LNCaP clone FGC (cell line): ENCODE results near the gene ITCH.

Experiments used
- DNase-seq: peaks from one replicate; pipeline ENCODE4 v3.0.0-alpha.2; 2011; ENCODE audit warnings: low read depth
- H3K4me3 ChIP-seq: 2 replicates; pipeline ENCODE4 v1.5.1; 2011; ENCODE audit warnings: mild to moderate bottlenecking, low read depth, low read length, control low read depth
- TF ChIP-seq, protein P1 (sequence below): IDR thresholded peaks from 2 replicates; pipeline ENCODE4 v1.5.1; 2012; ENCODE audit warnings: mild to moderate bottlenecking; ENCODE audit not compliant: control insufficient read depth, insufficient read depth; ENCODE audit errors: extremely low read depth

The ITCH gene

DNA sequence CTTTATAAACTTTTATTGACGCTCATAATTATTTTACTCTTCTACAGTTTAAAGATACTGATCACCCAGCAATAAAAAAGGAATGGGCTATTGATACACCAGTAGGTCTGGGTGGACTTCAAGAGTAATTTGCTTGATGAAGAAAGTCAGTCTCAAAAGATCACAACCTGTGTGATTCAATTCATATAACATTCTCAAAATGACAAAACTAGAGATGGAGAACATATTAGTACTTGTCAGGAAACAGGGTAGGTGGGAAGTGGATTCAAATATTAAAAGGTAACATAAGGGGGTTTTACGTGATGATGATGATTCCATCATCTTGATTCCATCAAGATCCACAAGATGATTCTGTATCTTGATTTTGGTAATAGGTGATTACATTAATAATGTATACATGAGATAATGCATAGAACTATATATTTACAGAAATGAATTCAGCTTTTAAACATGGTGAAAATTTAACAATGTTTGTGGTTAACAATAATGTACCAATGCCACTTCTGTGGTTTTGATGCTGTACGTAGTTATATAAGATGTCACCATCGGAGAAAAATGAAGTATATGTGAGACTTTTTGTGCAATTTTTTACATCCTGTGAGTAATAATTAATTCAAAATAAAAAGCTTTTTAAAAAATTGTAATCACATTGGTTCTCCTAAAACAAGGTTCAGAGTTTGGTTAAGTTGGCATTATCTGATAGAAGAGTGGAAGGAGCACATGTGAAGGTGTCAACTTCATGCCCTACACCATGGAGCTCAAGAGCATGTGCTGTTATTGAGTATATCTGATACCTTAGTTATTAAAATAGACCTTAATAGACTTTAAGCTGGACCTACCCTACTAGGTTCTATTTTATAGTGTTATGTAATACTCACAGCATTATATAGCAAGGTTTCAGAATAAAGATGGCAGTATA lies 86.9 kb downstream of the ITCH start:
- no peak for DNase-seq

DNA sequence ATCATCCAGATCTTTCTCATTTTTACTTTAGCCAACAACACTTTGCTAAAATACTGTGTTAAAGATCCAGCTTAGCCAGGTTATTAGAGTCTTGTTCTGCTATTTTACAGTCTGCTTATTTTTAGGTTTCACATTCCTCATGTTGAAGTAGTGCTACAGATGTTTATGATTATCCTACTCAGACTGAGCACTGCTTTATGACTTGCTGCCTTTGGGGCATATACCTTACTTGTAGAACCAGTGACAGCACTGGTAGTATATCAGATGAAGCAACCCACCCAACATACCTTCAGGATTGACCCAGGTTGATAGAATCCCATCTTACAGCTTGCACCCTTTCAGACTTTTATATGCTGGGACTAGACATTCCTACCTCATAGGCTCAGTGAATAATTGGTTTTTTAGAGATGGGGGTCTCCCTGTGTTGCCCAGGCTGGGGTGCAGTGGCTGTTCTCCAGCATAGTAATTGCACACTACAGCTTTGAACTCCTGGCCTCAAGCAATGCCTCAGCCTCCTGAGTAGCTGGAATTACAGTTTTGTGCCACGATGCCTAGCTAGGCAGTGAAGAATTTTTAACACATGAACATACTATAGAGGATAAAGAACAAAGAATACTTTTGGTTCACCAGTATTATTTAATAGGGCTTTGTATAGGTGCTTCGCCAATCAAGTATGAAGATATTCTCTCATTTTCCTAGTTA lies 89.4 kb downstream of the ITCH start:
- no peak overlapping the region for H3K4me3 ChIP-seq
- TF ChIP-seq, protein P1, sequence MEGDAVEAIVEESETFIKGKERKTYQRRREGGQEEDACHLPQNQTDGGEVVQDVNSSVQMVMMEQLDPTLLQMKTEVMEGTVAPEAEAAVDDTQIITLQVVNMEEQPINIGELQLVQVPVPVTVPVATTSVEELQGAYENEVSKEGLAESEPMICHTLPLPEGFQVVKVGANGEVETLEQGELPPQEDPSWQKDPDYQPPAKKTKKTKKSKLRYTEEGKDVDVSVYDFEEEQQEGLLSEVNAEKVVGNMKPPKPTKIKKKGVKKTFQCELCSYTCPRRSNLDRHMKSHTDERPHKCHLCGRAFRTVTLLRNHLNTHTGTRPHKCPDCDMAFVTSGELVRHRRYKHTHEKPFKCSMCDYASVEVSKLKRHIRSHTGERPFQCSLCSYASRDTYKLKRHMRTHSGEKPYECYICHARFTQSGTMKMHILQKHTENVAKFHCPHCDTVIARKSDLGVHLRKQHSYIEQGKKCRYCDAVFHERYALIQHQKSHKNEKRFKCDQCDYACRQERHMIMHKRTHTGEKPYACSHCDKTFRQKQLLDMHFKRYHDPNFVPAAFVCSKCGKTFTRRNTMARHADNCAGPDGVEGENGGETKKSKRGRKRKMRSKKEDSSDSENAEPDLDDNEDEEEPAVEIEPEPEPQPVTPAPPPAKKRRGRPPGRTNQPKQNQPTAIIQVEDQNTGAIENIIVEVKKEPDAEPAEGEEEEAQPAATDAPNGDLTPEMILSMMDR, result no peak
- no peak for DNase-seq

More for the DNA sequence above, 86.9 kb downstream of the ITCH start:
- TF ChIP-seq, protein P1, result no peak
- no peak overlapping the region for H3K4me3 ChIP-seq

DNA sequence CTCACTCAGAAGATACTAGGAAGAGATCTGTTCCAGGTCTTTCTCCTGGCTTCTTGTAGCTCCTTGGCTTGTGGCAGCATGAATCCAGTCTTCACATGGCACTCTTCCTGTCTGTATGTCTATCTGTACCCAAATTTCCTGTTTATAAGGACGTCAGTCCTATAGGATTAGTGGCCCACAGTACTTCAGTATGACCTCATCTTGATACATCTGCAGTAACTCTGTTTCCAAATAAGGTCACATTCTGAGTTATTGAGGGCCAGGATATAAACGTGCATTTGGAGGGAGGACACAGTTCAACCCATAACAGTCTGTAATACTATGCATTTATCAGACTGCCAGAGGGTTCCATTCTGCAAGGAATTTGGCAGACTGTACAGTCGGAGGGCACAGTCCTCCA lies 95.6 kb downstream of the ITCH start:
- no peak for DNase-seq

DNA sequence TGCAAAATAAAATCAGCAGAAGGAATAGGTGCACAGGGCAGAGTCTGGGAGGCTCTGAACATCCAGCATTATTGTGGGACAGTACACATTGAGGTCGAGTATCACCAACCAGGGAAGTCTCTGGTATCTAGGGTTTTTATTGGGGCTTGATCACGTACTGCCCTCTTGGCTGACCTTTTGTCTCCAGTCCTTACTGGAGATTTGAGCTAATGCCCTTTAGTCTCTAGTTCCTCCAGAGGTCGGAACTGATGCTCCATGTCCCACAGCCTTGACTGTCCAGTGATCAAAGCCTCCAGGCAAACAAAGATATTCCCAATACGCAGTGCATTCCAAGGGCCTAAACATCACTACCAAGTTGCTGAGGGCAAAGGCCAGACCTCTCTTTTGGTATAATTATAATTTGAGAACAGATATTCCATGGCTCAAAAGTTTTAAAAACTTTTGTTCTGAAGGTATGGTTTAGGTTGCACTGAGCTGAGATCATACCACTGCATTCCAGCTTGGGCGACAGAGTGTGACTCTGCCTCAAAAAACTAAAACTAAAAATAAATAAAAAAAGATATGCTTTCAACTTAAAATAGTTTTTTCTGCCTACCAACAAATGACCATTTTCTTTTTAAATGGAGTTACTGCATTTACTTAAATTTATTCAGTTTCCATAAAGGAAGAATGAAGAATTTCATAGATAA lies 96.3 kb downstream of the ITCH start:
- no peak for DNase-seq
- H3K4me3 ChIP-seq, result no peak overlapping the region
- TF ChIP-seq, protein P1, result no peak

More for the DNA sequence above, 95.6 kb downstream of the ITCH start:
- TF ChIP-seq, protein P1, result no peak
- H3K4me3 ChIP-seq, result no peak overlapping the region

DNA sequence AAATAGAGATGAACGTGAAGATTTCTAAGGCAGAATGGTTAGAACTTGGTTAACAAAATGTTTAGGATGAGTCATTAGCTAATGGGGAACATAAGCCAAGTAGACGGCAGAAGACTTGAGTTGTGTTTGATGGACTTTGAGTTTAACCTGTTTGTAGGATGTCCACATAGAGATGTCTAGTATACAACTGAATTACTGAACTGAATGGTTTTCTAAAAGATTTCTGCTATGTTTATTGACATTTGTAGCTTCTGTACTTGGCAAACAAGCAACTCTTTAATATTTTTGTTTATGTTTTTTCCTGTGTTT lies 98.7 kb downstream of the ITCH start:
- TF ChIP-seq, protein P1, result no peak
- no peak overlapping the region for H3K4me3 ChIP-seq
- no peak for DNase-seq

DNA sequence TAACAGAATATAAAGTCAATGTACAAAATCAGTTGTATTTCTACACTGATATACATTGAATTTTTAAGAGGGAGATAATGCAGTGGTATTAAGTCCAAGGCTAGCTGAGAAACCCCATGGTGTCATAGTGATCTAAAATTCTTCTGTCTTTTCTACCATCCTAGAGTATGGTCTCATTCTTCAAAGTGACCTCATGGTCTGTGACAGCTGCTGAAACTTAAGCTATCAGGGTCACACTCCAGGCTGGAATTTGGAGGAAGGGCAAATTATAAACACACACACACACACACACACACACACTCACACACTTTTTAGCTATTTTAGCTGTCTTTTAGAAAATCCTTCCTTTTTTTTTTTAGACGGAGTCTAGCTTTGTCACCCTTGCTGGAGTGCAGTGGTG lies 105.9 kb downstream of the ITCH start:
- no peak for DNase-seq
- TF ChIP-seq, protein P1, result no peak
- H3K4me3 ChIP-seq, result no peak overlapping the region
